GM21717 (cell line): ENCODE results near the gene SMOC1.

Source experiments
- ATAC-seq: cut with Tn5 transposase; IDR thresholded peaks from one replicate; pipeline ENCODE4 v1.9.1; 2021; ENCODE audit warnings: mild to moderate bottlenecking, moderate library complexity; ENCODE audit not compliant: unreplicated experiment

The SMOC1 gene

DNA sequence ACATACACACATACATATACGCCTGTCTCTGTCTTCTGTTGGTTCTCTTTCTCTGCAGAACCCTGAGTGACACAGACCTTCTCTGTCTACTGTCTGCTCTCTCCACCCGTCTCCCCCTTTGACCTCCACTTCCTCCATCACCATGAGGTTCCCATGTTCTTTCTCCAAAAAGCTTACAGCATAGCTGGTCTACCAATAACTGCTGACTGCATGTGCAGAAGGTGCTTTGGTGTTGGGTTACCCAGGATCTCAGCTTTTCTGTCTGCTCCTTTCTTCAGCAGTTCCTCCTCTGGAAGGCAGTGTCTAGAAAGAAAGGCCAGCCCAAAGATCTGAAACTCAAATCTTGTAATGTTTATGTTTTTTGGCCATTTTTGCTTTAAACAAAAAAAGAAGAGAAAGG is 125.6 kb downstream of the SMOC1 start:
- ATAC-seq: no peak

DNA sequence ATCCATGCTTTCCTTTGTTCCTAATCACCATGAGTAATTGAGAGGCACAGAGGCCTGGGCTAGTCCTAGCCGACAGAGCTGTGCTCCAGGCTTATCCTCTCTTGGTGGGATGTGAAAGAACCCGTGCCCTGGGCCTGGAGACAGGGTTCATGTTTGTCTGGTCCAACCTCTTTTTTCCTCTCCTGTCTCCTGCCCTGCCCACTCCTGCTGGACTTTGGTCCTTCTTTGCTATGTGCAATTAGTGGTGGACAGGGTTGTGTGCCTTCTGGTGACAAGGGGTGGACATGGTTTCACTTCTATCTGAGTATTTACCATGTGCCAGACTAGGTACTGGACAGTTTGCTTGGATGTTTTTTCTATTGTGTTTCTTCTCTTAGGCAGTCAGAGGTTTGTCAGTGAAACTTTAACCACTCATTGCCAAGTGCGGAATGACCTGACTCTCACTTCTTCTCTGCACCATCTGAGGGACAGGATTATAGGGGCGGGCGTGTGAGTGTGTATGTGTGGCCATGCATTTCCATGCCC is 126.1 kb downstream of the SMOC1 start:
- ATAC-seq: no peak

DNA sequence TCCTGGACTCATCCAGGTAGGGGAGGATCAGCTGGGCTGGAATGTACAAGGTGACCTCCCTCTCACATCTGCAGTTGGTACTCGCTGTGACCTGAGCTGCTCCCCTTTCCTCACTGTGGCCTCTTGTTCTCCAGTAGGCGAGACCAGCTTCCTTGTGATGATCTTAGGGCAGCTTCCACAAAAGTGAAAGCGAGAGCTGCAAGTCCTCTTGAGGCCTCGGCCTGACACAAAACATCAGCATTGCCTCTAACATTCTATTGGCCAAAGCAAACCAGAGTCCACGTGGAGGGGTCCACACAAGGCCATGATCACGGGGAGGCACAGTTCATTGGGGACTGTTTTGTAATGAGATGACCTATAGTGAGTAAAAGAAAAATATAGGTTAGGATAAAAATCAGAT is 127.5 kb downstream of the SMOC1 start:
- no peak for ATAC-seq

DNA sequence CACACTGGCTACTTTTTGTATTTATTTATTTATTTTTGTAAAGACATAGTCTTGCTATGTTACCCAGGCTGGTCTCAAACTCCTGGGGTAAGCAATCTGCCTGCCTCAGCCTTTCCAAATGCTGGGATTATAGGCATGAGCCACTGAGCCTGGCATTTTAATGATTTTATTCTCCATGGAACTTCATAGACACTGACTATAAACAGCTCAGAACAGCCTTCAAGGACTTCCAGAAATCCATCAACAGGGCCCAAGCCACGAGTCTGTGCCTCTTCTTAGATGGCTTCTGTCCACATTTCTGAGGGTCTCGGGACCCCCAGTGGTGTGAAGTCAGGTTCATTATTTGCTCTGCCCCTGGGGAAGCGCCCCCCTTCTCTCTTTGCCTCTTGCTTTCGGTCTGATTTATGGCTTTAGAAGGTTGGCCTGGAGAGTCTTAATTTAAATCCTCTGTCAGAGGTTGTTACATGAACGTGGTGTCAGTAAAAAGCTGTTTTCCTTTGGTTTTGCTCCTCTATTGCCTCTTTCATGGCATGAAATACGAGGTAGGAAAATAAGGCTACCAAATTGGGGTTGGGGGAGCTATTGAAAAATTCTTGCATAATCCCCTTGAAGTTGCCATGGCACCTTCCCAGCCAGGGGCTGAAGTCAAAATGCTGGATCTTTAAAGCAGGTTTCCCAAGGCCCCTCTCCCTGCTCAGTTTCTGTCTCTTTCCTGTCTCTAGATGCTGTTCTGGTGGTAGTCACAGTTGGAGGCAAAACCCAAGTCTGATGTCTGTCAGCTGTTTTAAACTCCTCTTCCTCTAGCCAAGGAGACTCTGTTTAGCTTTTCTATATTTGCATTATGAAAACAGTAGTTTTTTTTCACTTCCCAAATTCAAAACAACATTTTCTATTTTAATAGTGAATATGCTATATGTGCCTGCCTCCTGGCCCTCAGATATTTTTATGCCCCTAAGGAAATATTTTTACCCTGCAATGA is 129.4 kb downstream of the SMOC1 start:
- peak; percentile 55 for ATAC-seq

DNA sequence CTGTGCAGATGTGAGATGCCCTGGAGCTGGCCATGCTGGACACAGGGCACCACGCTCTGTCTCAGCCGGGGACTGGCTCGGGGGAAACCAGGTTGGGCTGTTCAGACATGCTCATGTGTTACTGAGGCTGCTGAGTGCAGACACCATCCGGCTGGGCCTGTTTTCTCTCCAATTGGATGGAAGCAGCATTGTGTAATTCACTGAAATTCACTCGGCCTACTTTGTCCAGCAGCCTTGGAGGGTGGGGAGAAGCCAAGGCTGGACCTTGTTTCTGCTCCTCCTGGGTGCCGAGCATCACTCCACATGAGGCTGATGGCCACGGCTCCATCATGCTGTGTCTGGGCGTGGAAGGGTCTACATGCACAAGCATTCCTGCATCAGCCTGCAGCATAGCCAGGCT is 130.7 kb downstream of the SMOC1 start:
- no peak for ATAC-seq

DNA sequence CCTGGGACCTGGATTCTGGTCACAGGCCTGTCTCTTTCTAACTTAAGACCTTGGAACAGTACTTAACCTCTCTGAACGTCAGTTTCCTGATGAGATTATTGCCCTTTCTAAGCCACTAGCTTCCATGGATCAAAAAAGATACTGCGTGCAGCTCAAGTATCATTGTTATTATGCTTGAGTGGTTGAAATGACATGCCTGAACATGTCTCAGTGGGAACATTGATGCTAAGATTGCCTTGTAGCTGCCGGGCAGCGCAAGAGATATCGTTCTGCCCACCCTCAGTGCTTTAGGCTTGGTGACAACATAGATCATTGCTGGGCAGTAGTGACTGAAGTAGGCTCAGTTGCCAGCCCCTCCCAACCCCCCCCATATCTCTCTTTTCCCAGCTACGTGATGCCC is 131.9 kb downstream of the SMOC1 start:
- no peak for ATAC-seq

DNA sequence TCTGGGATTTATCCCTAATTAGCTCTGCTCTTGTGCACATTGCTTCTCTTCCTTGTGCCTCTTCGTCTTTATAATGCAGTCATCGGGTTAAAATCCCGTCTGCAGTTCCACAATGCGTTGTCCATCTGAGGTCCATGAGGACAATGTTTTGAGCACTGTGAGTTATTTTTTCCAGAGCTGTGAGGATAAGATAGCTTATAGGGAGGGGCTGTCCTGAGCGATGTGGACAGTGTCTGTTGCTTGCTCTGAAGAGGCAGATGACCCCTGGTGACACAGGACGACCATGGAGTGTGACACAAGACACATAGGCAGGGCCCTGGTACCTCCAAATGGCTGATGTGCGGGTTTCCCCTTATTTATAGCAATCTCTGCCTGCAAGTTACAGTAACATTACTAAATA is 132.5 kb downstream of the SMOC1 start:
- no peak for ATAC-seq

DNA sequence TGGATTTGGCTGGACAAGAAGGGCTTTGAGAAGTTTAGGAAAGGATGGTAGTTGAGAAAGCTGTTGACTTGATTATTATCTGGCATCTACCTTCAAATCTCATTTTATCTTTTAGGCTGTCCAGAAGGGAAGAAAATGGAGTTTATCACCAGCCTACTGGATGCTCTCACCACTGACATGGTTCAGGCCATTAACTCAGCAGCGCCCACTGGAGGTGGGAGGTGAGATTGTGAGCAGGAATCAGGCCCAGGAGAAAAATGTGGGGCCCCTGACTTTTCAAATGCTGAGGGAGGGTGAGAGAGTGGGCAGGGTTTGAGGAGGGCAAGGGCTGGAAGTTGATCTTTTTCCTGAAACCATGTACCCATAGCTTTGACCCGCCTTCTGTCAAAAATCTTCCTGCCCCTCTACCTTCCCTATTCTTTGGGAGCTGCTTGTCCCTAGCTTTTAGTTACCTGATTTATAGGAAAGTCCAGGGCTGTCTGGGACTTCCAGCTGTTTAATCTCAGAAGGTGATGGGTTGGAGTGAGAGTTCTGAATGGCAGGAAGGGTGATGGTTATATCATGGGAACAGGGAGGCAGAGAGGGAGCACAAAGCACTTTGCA is 134.2 kb downstream of the SMOC1 start:
- no peak for ATAC-seq

DNA sequence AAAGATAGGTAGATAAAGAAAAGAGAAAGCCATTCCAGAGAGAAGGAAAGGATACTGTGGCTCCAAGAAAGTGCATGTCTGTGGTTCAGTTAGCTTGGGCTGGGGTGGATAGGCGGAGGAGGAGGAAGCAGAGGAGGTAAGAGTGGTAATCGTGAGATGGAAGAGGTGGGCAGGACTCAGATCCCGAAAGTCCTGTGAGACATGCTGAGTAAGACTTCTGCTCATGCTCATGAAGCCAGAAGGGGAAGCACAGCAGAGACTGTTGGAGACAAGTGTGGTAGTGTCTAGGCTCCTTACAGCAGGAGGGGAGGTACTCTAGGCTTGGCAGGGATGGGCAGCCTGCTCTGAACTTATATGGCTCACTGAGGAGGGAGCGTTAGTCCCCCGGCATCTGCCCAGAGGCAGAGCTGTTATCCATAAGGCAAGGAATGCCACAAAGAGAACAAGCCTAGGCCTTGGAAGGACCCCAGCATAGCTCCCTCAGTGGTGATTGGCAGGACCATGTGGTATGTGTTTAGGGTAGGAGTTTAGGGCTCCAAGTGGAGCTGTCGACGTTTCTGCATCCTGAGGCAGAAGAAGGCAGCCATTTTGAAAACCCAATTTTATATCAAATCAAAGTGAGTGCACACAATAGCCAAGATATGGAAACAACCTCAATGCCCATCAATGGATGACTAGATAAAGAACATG is 135.3 kb downstream of the SMOC1 start:
- ATAC-seq: no peak

DNA sequence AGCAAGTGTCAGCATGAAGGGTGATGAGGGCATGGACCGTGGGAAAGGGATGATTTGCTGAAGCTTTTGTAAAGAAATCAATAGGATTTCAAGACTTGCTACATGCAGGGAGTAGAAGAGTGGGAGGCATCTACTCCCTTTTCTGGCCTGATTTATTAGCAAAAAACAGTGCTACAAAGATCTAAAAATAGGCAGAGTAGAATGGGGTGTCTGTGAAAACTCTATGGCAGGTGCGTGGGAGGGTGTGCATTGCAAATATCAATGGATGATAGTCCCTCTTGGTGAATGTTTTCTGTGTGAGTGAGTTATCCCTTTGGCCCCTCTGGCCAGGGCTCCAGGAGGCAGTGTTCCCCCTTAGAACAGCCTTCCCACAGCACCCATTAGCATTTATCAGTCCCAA is 139.0 kb downstream of the SMOC1 start:
- no peak for ATAC-seq

DNA sequence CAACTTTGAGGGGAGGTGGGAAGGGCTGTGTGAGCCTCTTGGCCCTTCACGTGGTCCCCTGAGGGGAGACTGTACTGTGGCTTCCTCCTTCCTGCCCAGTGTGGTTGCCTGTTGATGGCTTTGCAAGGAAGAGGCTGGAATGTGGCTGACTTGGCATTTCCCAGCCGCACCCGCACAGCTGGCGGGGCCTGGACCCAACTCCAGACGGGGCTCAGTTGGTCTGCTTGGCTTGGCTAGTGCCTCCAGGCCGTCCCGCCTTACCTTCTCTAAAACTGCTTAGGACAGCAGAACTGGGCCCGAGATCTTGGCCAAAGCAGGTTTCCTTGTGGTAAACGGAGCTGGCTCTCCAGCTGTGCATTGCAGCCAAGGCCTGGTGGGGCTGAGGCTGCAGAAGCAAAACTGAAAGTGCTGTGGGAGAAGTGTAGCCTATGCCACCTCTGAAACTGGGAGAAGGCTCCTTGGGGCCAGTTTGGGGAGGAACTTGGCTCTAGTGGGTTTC is 139.5 kb downstream of the SMOC1 start:
- ATAC-seq: no peak

DNA sequence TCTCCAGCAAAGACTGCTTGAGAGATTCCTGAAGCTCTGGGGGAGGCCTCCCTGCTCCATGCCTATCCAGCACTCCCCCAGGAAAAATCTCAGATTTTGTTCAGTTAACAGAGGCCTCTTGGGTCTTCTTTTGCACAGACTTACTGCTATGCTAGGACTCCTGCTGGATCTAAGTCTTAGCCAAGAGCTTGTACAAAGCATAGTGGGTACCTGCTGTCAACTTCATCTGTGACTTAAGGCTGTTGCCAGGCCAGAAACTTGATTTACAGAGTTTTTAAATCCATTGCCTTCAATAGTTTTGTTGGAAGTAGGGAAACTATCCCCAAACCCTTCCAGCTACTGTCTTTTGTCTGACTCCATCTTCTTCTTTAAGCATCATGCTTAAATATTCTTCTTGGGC is 140.5 kb downstream of the SMOC1 start:
- no peak for ATAC-seq

DNA sequence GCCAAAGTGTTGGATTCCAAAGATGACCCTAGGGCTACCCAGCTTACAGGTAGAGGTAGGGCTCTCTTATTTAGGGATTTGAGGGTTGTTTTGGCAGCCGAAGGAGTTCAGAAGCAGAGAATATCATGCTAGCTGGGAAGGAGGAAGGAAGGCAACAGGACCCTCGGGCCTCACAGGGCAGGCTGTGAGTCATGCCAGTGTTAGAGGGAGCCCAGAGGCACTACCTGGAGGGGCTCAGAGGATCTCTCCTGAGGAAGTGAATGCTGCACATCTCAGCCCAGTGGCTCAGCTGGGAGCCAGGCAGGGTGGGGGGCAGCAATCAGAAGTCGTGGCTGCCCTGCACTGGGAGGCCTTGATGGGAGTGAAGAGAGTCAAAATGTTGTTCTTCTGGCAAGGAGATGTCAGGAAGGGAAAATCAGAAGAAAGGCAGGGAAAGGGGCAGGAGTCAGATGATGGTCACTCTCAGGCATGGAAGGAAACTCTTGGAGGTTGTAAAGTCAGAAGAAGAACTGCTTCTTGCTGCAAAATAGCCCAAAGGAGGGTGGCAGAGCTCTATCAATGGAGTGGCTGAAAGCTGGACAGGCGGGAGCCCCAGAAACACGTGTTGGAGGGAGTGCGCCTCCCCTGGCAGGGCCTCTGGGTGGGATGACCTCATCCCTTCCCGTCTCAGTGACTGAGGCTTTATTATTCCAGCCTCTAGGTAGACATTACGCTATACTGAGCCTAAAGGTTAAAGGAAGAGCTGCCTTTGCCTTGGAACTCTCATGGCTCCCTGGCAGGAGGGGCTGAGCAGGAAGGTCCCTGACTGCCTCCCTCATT is 141.3 kb downstream of the SMOC1 start:
- no peak for ATAC-seq

DNA sequence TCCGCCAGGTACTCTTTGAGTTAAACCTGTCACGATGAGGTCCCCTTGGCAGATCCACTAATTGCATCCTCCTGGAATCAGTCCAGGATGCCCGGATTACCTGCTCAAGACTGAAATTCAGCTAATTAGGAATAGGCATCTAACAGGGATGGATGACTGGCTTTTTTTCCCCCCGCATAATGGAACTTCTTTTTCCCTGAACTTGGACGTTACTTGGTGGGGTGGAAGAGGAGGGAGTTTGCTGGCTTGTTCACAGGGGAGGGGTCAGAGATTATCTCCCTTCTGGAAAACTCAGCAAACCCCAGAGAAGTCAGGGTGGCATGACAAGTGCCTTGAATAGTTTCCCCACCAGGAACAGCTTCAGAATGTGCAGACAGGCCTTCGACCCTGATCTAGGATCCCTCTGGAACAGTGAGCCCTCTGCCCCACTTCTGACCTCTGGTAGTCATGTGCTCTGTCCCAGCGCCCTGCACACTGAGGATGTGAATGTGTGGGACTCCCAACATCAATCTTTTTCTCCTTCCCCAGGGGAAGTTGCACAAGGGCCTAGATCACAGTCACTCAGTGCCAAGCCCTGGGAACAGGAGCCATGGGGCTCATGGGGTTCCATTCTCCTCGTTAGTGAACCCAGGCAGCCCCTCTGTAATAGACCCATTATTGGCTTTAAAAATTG is 142.5 kb downstream of the SMOC1 start:
- no peak for ATAC-seq

DNA sequence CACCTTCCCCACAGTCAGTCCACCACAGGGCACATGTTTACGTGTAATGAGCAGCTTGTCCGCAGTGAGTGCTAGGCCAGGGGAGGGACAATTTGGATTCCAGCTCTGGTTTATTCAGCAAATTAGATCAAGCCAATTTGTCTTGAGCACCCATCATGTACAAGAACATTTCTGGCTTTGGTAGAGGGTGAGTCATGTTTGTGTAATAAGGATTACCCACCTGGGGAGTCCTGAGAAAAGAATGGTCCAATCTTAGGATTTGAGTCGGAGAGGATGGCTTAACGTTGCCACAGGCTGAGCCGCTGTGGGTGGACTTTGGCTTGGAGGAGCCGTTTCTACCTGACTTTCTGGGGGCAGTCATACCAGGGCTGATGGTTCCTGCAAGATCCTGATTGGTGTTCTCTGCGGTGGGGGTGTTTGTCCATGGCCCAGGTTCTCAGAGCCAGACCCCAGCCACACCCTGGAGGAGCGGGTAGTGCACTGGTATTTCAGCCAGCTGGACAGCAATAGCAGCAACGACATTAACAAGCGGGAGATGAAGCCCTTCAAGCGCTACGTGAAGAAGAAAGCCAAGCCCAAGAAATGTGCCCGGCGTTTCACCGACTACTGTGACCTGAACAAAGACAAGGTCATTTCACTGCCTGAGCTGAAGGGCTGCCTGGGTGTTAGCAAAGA is 143.7 kb downstream of the SMOC1 start:
- ATAC-seq: no peak

DNA sequence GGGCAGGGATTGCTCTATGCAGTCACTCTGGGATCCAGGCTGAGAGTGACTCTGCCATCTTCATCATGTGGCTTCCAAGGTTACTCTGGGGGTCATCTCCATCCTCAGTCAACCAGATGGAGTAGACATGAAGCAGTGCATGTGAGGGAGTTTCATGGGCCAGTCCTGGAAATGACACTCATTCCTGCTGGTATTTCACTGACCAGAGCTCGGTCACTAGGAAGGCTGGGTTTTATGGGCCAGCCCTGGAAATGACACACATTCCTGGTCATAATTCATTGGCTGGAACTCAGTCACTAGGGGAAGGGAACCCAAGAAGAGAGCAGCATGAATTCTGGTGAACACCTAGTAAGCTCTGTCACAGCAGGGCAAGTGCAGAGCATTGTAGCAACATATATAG is 144.7 kb downstream of the SMOC1 start:
- no peak for ATAC-seq

DNA sequence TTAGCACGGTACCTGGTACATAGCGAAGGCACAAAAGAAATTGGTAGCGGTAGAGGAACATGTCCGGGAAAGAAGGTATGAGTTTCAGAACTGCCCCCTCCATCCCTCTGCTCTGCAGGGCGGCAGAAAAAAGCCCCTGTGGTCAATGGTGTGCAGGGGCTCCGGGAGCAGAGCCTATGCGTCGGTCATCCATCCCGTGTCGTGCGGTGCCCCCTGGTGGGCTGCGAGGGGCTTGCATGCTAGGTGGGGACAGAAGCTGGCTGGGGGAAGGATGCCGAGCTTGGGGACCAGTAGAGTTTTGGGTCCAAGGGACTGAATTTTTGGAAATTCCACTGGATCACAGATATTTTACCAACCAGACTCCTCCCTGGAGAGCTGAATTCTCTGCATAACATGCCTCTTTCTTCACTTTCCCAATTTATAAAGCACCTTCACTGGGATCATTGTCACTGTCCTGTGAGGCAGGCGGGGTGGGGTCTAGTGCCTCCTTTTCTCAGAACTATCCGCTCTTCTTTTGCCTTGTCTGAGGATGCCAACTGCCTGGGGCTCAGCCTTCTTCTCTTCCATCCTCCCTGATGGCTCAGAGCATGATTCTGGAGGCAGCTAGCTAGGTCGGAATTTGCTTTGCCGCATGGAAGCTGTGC is 148.7 kb downstream of the SMOC1 start:
- peak; percentile 67 for ATAC-seq

DNA sequence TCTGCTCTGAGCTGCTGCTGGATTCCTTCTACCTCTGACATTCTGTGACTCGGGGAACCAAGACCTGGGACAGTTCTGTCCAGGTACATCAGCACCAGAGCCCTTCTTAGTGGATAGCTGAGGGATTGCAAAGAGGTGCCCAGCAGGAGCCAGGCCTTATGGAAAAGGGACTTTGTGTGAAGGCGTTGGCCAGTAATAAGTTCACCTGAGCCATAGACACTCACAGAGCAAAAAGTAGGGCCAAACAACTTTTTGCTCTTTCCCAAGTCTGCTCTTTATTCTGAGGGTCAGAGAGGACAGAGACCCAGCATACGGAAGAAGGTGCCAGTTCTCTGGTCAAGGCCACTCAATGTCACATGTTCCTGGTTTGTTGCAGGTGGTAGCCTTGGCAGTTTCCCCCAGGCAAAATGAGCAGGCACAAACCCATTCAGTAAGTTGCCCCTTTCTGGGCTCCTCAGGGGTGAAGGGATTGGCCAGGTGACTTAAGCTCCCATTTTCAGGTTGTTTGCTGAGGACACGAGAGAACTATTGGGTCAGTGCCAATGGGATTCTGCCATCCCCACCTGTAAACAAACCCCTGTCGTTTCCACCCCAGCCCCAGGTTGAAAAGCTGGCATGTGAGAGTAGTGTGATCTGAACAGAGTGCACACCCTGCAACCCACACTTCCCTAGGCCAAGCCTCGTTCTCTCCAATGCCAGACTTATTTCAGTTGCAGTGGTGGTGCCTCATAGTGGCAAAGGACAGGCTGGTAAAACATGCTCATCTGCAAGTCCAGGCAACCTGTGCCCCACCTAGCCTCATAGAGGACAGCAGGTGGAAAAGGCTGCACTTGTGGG is 150.3 kb downstream of the SMOC1 start:
- ATAC-seq: no peak
